ENCODE measurements around the gene CA5A.
"Not testable (repeated sequence)": the region's sequence is repeated elsewhere in the genome, so short reads cannot be mapped to it uniquely, and the experiment has no call there.

Gene CA5A

GRCh38 chr16:87936375-87937230 is at the start of gene CA5A:
Gene CA5A, minus strand, starts transcription at chr16:87936529. Its CDS starts 79 bp downstream, at chr16:87936450.
- H3K27me3 ChIP-seq (ENCODE audit: control insufficient read depth in 2 of 2, insufficient read depth in 2 of 2, low read length in 2 of 2): no peaks in the 10 kb centered on the region
- H3K4me3 ChIP-seq (ENCODE audit: low read length in 2 of 2): no peak within 1 kb of the TSS
- H3K27ac ChIP-seq (ENCODE audit: low read depth in 2 of 2, low read length in 2 of 2): no peak within 1 kb of the TSS
- H3K36me3 ChIP-seq (ENCODE audit: control insufficient read depth in 2 of 2, insufficient read depth in 2 of 2, low read length in 2 of 2): no peaks in the 10 kb centered on the region
- no peaks in the 10 kb centered on the region for H3K9me3 ChIP-seq (ENCODE audit: control insufficient read depth in 2 of 2, low read length in 2 of 2)
- no peaks in the 10 kb centered on the region for H3K4me1 ChIP-seq (ENCODE audit: control insufficient read depth in 2 of 2, insufficient read depth in 2 of 2, low read length in 2 of 2)
- H3K9ac ChIP-seq (ENCODE audit: low read depth in 1 of 2, low read length in 2 of 2): no peak within 1 kb of the TSS

DNA sequence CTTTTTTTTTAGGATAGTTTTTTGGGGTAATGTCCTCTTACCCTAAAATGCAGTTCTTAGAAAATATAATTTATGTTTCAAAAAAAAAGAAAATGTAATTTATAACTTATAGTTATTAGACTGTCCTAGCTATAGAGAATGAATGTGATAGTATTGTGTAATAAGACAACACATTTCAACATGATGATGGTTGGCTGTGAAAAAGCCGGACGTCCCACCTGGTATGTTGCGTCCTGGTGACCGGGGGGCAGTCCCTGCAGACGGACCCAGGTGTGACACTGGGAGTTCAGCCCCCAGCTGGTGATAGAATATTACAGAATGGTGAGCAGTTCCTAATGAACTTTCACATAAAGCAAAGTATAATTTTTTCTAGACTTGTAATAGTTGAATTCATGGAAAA is 49.2 kb upstream of the CA5A start:
- not testable (repeated sequence) for H3K9ac ChIP-seq (ENCODE audit: low read depth in 1 of 2, low read length in 2 of 2); H3K4me3 ChIP-seq (ENCODE audit: low read length in 2 of 2); H3K27me3 ChIP-seq (ENCODE audit: control insufficient read depth in 2 of 2, insufficient read depth in 2 of 2, low read length in 2 of 2); H3K27ac ChIP-seq (ENCODE audit: low read depth in 2 of 2, low read length in 2 of 2); H3K9me3 ChIP-seq (ENCODE audit: control insufficient read depth in 2 of 2, low read length in 2 of 2); H3K4me1 ChIP-seq (ENCODE audit: control insufficient read depth in 2 of 2, insufficient read depth in 2 of 2, low read length in 2 of 2)
- peaks cover 6 to 21% of the 10 kb centered on the region in 2 donors for H3K36me3 ChIP-seq (ENCODE audit: control insufficient read depth in 2 of 2, insufficient read depth in 2 of 2, low read length in 2 of 2)

GRCh38 chr16:87984632-87985267 is 48.4 kb upstream of the CA5A start:
- Histone ChIP-seq H3K4me3 (ENCODE audit: low read length in 2 of 2) (no peak overlapping the region), H3K4me1 (ENCODE audit: control insufficient read depth in 2 of 2, insufficient read depth in 2 of 2, low read length in 2 of 2) (no peaks in the 10 kb centered on the region), H3K27me3 (ENCODE audit: control insufficient read depth in 2 of 2, insufficient read depth in 2 of 2, low read length in 2 of 2) (no peaks in the 10 kb centered on the region), H3K36me3 (ENCODE audit: control insufficient read depth in 2 of 2, insufficient read depth in 2 of 2, low read length in 2 of 2) (peaks cover 6 to 21% of the 10 kb centered on the region in 2 donors), H3K9me3 (ENCODE audit: control insufficient read depth in 2 of 2, low read length in 2 of 2) (no peaks in the 10 kb centered on the region), H3K27ac (ENCODE audit: low read depth in 2 of 2, low read length in 2 of 2) (no peak overlapping the region), H3K9ac (ENCODE audit: low read depth in 1 of 2, low read length in 2 of 2) (no peak overlapping the region)

GRCh38 chr16:87984180-87984579 is 47.9 kb upstream of the CA5A start:
- H3K36me3 ChIP-seq (ENCODE audit: control insufficient read depth in 2 of 2, insufficient read depth in 2 of 2, low read length in 2 of 2): peaks cover 6 to 21% of the 10 kb centered on the region in 2 donors
- H3K4me3 ChIP-seq (ENCODE audit: low read length in 2 of 2): not testable (repeated sequence)

DNA sequence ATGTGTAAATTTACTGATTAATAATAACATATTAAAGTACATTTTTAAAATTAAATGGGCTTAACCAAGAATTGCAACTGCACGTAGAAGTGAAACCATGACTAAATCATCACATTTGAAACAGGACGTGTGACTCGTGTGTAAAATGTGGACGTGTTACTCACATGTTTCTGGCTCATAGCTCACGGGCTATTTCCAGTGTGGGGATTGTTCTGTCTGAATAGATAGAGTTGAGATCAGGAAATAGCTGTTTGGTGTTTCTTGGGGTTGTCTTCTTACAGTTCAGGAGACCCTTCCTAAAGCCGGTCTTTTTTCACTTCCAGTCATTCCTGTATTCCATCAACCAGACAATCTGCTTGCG is 47.4 kb upstream of the CA5A start:
- H3K27me3 ChIP-seq (ENCODE audit: control insufficient read depth in 2 of 2, insufficient read depth in 2 of 2, low read length in 2 of 2); H3K27ac ChIP-seq (ENCODE audit: low read depth in 2 of 2, low read length in 2 of 2); H3K9ac ChIP-seq (ENCODE audit: low read depth in 1 of 2, low read length in 2 of 2); H3K9me3 ChIP-seq (ENCODE audit: control insufficient read depth in 2 of 2, low read length in 2 of 2); H3K4me3 ChIP-seq (ENCODE audit: low read length in 2 of 2); H3K4me1 ChIP-seq (ENCODE audit: control insufficient read depth in 2 of 2, insufficient read depth in 2 of 2, low read length in 2 of 2): not testable (repeated sequence)
- H3K36me3 ChIP-seq (ENCODE audit: control insufficient read depth in 2 of 2, insufficient read depth in 2 of 2, low read length in 2 of 2): peaks cover 6 to 21% of the 10 kb centered on the region in 2 donors

More at GRCh38 chr16:87984180-87984579, 47.9 kb upstream of the CA5A start:
- not testable (repeated sequence) for H3K27ac ChIP-seq (ENCODE audit: low read depth in 2 of 2, low read length in 2 of 2); H3K27me3 ChIP-seq (ENCODE audit: control insufficient read depth in 2 of 2, insufficient read depth in 2 of 2, low read length in 2 of 2); H3K4me1 ChIP-seq (ENCODE audit: control insufficient read depth in 2 of 2, insufficient read depth in 2 of 2, low read length in 2 of 2); H3K9me3 ChIP-seq (ENCODE audit: control insufficient read depth in 2 of 2, low read length in 2 of 2); H3K9ac ChIP-seq (ENCODE audit: low read depth in 1 of 2, low read length in 2 of 2)

GRCh38 chr16:87983072-87983736 is 46.9 kb upstream of the CA5A start:
- H3K27me3 ChIP-seq (ENCODE audit: control insufficient read depth in 2 of 2, insufficient read depth in 2 of 2, low read length in 2 of 2); H3K4me3 ChIP-seq (ENCODE audit: low read length in 2 of 2); H3K9me3 ChIP-seq (ENCODE audit: control insufficient read depth in 2 of 2, low read length in 2 of 2); H3K27ac ChIP-seq (ENCODE audit: low read depth in 2 of 2, low read length in 2 of 2); H3K9ac ChIP-seq (ENCODE audit: low read depth in 1 of 2, low read length in 2 of 2); H3K4me1 ChIP-seq (ENCODE audit: control insufficient read depth in 2 of 2, insufficient read depth in 2 of 2, low read length in 2 of 2): not testable (repeated sequence)
- peaks cover 6 to 21% of the 10 kb centered on the region in 2 donors for H3K36me3 ChIP-seq (ENCODE audit: control insufficient read depth in 2 of 2, insufficient read depth in 2 of 2, low read length in 2 of 2)

DNA sequence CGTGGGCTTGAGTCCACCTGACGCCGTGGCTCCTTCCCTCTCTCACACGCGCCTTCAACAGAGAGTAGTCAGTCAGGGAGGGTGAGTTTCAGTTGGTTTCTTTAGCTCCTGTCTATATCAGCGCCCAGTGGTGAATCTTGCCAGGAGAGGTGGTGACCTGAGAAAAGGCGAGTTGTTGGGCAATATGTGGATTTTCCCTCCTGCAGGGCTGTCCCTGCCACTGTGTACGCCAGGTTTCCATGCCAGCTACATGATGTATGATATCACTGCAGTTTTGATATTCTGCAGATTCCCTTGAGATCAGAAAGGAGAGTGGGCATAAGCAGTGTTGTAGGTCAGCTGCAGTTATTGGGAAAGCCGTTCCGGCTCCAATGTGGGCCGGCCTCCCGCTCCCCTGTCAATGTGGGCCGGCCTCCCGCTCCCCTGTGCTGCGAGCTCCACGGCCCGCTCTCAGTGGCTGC is 46.3 kb upstream of the CA5A start:
- H3K27ac ChIP-seq (ENCODE audit: low read depth in 2 of 2, low read length in 2 of 2): no peak overlapping the region
- no peaks in the 10 kb centered on the region for H3K27me3 ChIP-seq (ENCODE audit: control insufficient read depth in 2 of 2, insufficient read depth in 2 of 2, low read length in 2 of 2)
- H3K4me3 ChIP-seq (ENCODE audit: low read length in 2 of 2): no peak overlapping the region
- no peaks in the 10 kb centered on the region for H3K9me3 ChIP-seq (ENCODE audit: control insufficient read depth in 2 of 2, low read length in 2 of 2)
- H3K9ac ChIP-seq (ENCODE audit: low read depth in 1 of 2, low read length in 2 of 2): no peak overlapping the region
- H3K4me1 ChIP-seq (ENCODE audit: control insufficient read depth in 2 of 2, insufficient read depth in 2 of 2, low read length in 2 of 2): no peaks in the 10 kb centered on the region
- peaks cover 6 to 21% of the 10 kb centered on the region in 2 donors for H3K36me3 ChIP-seq (ENCODE audit: control insufficient read depth in 2 of 2, insufficient read depth in 2 of 2, low read length in 2 of 2)

DNA sequence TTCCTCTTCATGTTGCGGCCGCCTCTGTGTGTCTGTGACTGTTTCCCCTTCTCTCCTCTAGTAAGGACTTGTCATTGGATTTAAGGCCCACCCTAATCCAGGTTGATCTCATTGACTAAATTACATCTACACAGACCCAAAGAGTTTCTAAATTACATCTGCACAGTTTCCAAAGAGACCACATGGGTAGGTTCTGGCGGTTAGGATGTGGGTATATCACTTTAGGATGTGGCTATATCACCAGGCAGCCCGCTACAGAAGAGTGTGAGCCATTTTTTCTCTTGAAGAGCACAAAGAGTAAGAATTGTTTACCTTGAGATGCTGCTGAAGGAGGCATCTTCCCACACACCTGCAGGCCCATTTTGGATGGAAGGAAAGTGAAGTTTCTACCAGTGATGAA is 45.0 kb upstream of the CA5A start:
- not testable (repeated sequence) for H3K9ac ChIP-seq (ENCODE audit: low read depth in 1 of 2, low read length in 2 of 2); H3K27ac ChIP-seq (ENCODE audit: low read depth in 2 of 2, low read length in 2 of 2); H3K4me1 ChIP-seq (ENCODE audit: control insufficient read depth in 2 of 2, insufficient read depth in 2 of 2, low read length in 2 of 2); H3K4me3 ChIP-seq (ENCODE audit: low read length in 2 of 2); H3K27me3 ChIP-seq (ENCODE audit: control insufficient read depth in 2 of 2, insufficient read depth in 2 of 2, low read length in 2 of 2); H3K9me3 ChIP-seq (ENCODE audit: control insufficient read depth in 2 of 2, low read length in 2 of 2)
- H3K36me3 ChIP-seq (ENCODE audit: control insufficient read depth in 2 of 2, insufficient read depth in 2 of 2, low read length in 2 of 2): peaks cover 6 to 21% of the 10 kb centered on the region in 2 donors

GRCh38 chr16:87979911-87980630 is 43.7 kb upstream of the CA5A start:
- peaks cover 6 to 16% of the 10 kb centered on the region in 2 donors for H3K36me3 ChIP-seq (ENCODE audit: control insufficient read depth in 2 of 2, insufficient read depth in 2 of 2, low read length in 2 of 2)
- not testable (repeated sequence) for H3K27me3 ChIP-seq (ENCODE audit: control insufficient read depth in 2 of 2, insufficient read depth in 2 of 2, low read length in 2 of 2); H3K9ac ChIP-seq (ENCODE audit: low read depth in 1 of 2, low read length in 2 of 2); H3K27ac ChIP-seq (ENCODE audit: low read depth in 2 of 2, low read length in 2 of 2); H3K9me3 ChIP-seq (ENCODE audit: control insufficient read depth in 2 of 2, low read length in 2 of 2); H3K4me1 ChIP-seq (ENCODE audit: control insufficient read depth in 2 of 2, insufficient read depth in 2 of 2, low read length in 2 of 2); H3K4me3 ChIP-seq (ENCODE audit: low read length in 2 of 2)
